AG09309 (cell line): Measurements from ENCODE around the gene PER3.
A peak's percentile ranks its signal among the peaks of the same experiment; 100 is the strongest.

Source experiments
- DNase-seq: peaks from one replicate; pipeline ENCODE4 v3.0.0-alpha.2; 2010; ENCODE audit warnings: low read depth
- H3K4me3 ChIP-seq: 2 replicates; pipeline ENCODE4 v1.5.1; 2011; ENCODE audit warnings: mild to moderate bottlenecking, low read depth, low read length, moderate library complexity; ENCODE audit not compliant: control insufficient read depth
- CTCF ChIP-seq: IDR thresholded peaks from 2 replicates; pipeline ENCODE4 v1.5.1; 2011; ENCODE audit warnings: mild to moderate bottlenecking, low read depth, low read length, inconsistent platforms; ENCODE audit not compliant: insufficient read depth, control insufficient read depth; ENCODE audit errors: missing control alignments

The PER3 gene

GRCh38 chr1:7751174-7751573, 32.9 kb upstream of the PER3 start:
- no peak for DNase-seq
- H3K4me3 ChIP-seq = no peak overlapping the region
- TF ChIP-seq CTCF = no peak

GRCh38 chr1:7752512-7753417, 31.3 kb upstream of the PER3 start:
- peak overlapping the region; percentile 2; the same call in 1 of the 2 replicates for H3K4me3 ChIP-seq
- peak; percentile 75 for TF ChIP-seq CTCF
- DNase-seq = peak; percentile 11

GRCh38 chr1:7753641-7754040, 30.4 kb upstream of the PER3 start:
- TF ChIP-seq CTCF = no peak
- H3K4me3 ChIP-seq = no peak overlapping the region
- no peak for DNase-seq

GRCh38 chr1:7754234-7754633, 29.9 kb upstream of the PER3 start:
- H3K4me3 ChIP-seq = no peak overlapping the region
- TF ChIP-seq CTCF = no peak
- no peak for DNase-seq

- DNase-seq = no peak
- peak; percentile 29 for TF ChIP-seq CTCF
These were observed 28.6 kb upstream of the PER3 start for GRCh38 chr1:7755448-7755847.

GRCh38 chr1:7760245-7760644, 23.8 kb upstream of the PER3 start:
- H3K4me3 ChIP-seq = no peak overlapping the region
- no peak for TF ChIP-seq CTCF
- DNase-seq = no peak

More at GRCh38 chr1:7755448-7755847, 28.6 kb upstream of the PER3 start:
- H3K4me3 ChIP-seq = no peak overlapping the region

- no peak for TF ChIP-seq CTCF
- DNase-seq = no peak
- H3K4me3 ChIP-seq = no peak overlapping the region
These were observed 23.0 kb upstream of the PER3 start for GRCh38 chr1:7761103-7761502.
